Retina (tissue), 1 donor: ENCODE data around the gene DNPH1.

Source experiments
- DNase-seq: peaks from one replicate; pipeline ENCODE4 v3.0.0-alpha.2; 2016

DNPH1 gene

GRCh38 chr6:43243664-43244321, 14.5 kb upstream of the DNPH1 start:
- DNase-seq = peak; percentile 27

- peak; percentile 76 for DNase-seq
These were observed 13.8 kb upstream of the DNPH1 start, which contains the start of gene TTBK1 for GRCh38 chr6:43242908-43243663. TTBK1 (plus strand) TSS chr6:43243481; CDS start chr6:43246661, 3,180 bp downstream.

GRCh38 chr6:43241446-43241845, 12.2 kb upstream of the DNPH1 start:
- DNase-seq = no peak

- DNase-seq = no peak
These were observed 11.7 kb upstream of the DNPH1 start for GRCh38 chr6:43240950-43241349.

DNA sequence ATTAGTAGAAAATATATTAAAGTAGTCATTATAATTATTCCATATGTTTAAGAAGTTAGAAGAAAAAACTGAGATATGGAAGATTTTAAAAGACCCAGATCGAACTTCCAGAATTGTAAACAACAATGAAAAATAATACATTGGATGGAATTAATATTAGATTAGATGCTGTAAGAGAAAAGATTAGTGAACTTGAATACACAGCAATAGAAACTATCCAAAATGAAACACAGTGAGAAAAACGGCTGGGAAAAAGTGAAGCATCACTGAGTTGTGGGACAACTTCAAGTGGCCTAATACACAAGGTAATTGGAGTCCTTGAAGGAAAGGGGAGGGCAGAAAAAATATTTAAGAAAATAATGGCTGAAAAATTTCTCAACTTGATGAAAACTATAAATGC, 9.8 kb upstream of the DNPH1 start:
- no peak for DNase-seq

GRCh38 chr6:43235841-43236240, 6.6 kb upstream of the DNPH1 start:
- DNase-seq = no peak

DNA sequence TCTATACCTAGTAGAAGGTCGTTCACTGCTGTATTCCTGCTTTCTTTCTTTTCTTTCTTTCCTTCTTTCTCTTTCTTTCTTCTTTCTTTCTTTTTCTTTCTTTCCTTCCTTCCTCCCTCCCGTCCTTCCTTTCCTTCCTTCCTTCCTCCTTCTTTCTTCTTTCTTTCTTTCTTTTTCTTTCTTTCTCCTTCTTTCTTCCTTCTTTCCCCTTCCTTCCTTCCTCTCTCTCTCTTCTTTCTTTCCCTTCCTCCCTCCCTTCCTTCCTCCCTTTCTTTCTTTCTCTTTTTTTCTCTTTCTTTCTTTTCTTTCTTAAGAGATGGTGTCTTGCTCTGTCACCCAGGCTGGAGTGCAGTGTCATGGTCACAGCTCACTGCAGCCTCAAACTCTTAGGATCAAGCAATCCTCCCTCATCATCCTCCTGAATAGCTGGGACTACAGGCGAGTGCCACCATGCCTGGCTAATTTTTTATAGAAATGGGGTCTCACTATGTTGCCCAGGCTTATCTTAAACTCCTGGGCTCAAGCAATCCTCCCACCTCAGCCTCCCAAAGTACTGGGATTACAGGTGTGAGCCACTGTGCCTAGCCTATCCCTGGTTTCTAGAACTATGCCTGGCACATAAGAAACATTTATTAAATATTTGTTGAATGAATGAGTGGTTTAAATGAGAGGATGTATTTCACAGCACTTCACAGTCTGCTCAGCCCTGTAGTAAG, 2.6 kb upstream of the DNPH1 start:
- no peak for DNase-seq

- DNase-seq = no peak
These were observed 1.8 kb upstream of the DNPH1 start for GRCh38 chr6:43231053-43231452.

DNA sequence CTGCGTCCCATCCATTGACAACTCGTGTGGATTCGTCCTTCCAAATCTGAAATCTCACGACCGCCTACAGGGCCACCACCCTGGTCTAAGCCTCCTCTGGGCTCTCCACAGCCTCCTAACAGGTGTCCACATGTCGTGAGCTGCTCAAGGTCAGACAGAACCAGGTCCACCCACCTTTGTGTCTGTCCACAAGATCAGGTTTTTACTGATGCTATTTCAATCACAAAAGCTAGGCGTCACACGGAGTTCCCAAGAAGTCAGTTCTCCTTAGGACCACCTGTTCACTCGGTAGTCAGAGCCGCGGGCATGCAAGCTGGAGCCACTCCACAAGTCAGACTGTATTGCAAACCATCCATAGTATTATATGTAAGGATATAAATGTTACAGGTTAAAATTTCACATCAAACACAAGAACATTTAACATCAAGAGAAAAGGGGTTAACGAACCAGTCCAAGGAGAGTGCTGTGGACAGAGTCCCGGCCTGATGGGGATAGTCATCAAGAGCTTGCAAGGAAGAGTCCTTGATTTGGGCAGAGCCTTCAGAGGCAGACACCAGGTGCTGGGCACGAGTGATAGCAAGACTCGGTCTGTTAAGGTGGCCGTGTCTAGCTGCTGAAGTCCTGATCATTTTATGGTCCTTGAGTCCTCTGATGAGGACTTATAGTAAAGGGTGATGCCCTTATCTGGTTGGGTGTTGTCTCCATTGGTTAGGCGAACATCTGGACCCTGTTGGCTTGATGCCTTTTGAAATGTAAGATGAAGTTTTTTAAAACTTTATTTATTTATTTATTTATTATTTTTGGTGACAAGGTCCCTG, 731 bp upstream of the DNPH1 start:
- DNase-seq = no peak

- DNase-seq = no peak
These were observed 3.0 kb downstream of the DNPH1 start for GRCh38 chr6:43226192-43226851.

DNA sequence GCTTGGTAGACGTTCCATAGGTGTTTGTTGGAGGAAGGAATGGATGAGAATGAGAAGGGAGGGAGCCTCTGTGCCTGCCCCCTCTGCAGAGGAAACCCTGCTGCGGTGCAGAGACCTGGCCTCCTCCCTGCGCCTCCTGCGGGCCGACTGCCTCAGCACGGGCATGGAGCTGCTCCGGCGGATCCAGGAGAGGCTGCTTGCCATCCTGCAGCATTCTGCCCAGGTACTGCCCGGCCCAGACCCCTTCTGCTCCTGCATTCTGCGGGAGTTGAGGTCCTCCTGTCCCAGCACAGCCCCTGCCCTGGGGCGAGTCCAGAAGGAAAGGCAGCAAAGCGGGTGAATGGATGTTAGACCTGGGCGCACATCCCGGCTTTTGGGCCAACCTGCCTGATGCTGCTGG, 6.1 kb downstream of the DNPH1 start:
- DNase-seq = no peak

GRCh38 chr6:43222418-43223059, 6.7 kb downstream of the DNPH1 start:
- DNase-seq = no peak

DNA sequence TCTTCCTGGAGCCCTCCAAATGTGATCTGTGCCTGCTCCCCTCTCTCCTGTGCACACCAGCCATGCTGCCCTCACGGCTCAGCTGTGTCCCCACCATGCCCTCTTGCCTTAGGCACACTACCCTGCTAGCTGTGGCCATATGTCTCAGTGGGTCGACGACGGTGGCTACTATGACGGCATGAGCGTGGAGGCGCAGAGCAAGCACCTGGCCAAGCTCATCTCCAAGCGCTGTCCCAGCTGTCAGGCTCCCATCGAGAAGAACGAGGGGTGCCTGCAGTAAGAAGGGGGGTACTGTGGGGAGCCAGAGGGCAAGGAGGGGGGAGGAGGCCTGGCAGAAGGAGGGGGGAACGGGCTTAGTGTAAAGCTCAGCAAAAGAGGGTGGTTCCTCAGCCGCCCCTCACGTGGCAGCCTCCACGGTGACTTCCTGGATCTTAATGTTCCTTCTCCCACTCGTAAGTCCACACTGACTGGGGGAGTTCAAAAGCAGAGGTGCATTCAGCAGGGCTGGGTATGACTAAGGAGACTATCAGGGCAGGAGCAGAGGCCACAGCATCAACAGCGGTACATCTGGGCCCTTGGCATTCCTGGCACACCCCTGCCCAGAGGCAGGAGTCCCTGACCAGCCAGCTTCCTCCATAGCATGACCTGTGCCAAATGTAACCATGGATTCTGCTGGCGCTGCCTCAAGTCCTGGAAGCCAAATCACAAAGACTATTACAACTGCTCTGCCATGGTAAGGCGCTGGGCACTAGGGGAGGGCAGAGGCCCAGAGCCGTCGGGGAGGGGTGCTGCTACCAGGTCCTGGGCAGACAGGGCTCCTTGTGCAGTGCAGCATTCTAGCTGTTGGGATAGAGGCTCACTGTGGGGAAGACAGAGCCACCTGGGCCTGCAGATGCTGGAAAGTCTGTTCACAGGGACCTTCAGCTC, 8.0 kb downstream of the DNPH1 start:
- DNase-seq = no peak

- DNase-seq = no peak
These were observed 8.8 kb downstream of the DNPH1 start for GRCh38 chr6:43220439-43220951.

DNA sequence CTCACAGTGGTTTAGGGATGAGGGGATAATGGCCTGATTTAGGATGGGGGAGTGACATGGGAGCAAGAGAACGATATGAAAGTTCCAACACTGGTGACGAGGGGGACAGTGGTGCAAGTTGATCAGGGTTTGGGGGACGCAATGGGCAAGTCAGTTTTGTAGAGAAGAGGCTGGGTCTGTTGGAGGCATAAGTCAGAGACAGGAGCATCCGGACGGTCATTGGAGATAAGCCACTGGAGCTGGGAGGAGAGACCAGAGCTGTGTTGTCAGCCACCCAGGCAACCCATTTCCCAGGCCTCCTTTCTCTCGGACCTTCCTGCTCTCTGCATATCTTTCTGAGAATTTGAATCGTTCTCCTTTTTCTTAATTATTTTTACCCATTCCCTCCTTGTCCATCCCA, 9.5 kb downstream of the DNPH1 start:
- DNase-seq = no peak

DNA sequence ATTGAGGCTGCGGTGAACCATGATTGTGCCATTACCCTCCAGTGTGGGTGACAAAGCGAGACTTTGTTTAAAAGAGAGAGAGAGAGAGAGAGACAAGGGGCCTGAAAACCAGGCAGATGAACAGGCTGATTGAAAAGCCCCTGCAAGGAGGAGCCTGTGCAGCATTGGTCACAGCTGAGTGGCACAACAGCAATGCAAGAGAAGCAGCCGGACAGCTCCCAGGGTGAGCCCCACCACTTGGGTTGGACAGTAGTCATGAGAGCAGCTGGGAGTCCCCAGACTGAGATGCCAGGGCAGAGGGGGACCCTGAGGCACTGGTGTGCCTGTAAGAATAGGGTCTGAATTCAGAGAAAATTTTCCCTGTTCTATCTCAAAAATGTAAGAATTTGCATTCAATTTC, 10.2 kb downstream of the DNPH1 start:
- no peak for DNase-seq

DNA sequence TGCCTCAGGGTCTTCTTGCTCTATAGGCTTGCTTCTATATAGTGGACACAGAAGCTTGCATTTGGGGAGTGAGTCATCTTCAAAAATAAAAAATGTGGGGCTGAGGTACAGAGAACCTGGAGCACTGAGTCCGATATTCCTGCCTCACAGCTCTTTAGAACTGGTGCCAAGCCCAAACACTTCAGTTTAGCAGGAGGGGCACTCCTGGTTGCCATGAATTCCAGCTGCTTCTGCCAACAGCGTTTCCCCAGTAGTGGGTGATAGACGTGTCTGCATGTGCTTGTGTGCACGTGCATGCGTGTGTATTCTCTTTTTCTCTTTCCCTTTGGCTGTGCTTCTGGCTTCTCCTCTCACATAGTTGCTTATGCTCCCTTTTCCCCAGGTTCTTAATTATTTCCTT, 11.9 kb downstream of the DNPH1 start:
- DNase-seq = no peak

DNA sequence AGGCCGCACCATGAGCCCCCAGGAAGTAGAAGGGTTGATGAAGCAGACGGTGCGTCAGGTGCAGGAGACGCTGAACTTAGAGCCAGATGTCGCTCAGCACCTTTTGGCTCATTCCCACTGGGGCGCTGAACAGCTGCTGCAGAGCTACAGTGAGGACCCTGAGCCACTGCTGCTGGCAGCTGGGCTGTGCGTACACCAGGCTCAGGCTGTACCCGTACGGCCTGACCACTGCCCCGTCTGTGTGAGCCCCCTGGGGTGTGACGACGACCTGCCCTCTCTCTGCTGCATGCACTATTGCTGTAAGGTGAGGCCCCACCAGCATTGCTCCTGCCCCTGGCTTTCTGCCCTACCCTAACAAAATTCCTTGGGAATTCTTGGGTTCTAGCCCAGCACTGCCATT, 13.1 kb downstream of the DNPH1 start:
- DNase-seq = no peak

DNA sequence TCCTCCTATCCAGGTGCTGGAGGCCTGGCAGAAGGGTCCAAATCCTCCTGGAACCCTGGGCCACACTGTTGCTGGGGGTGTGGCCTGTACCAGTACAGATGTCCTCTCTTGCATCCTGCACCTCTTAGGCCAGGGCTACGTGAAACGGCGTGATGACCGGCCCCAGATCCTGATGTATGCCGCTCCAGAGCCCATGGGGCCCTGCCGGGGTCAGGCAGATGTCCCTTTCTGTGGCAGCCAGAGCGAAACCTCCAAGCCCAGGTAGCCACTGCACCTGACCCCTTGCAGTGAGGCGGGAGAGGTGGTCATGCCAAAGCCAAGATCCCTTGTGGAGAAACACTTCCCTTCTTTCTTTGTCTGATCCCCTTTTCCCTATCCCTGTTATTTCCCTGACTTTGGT, 14.2 kb downstream of the DNPH1 start:
- DNase-seq = no peak

GRCh38 chr6:43213431-43213830, 15.8 kb downstream of the DNPH1 start:
- no peak for DNase-seq

DNA sequence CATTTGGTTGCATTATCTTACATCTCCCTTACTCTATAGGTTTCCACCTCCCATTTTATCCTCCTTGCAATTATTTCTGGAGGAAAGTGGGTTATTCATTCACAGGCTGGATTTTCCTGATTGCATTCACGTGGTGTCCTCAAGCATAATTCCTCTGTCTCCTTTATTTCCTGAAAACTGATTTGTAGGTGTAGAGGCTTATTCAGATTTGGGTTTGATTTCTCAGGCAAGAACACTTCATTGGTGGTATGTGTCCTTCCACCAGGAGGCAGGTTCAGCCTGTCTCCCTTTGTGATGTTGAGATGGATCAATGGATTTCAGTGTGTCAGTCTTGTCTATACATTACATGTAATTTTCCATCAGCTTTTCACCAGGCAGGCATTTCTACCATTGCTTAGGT, 17.3 kb downstream of the DNPH1 start:
- no peak for DNase-seq
